HepG2 (cell line): ENCODE data around the gene ANKRD34C. TPM values are rescaled to one million over a fixed set of nuclear protein-coding genes. Genes with fewer than 3 reads are reported as not detected.

Source experiments
- ATAC-seq: fragments of 200-7000 bp; cut with Tn5 transposase; 3 replicates; pipeline ENCODE4 v1.9.1; 2020; ENCODE audit warnings: mild to moderate bottlenecking, moderate library complexity
- BruUV-seq: library from RNA; stranded (reverse); fragments of 400-500 nt; replicated peaks from 2 replicates; lab custom pipeline; 2021; lab: Mats Ljungman, UMichigan
- CTCF ChIA-PET: fragments of 300-600 bp; formaldehyde crosslinking; extraction: SDS; loops from one replicate; lab custom pipeline; 2021; ENCODE audit warnings: low total read pairs, inconsistent platforms, low intra/inter-chr PET ratio; lab: Yijun Ruan, JAX
- POLR2A ChIA-PET: fragments of 350-600 bp; sonication (Branson Sonifier 250); formaldehyde crosslinking; loops from one replicate; lab custom pipeline; 2020; ENCODE audit warnings: antibody characterized with exemption, inconsistent platforms; lab: Yijun Ruan, JAX
- DNase-seq: peaks from one replicate; pipeline ENCODE4 v3.0.0-alpha.2; 2015; ENCODE audit warnings: low spot score
- FAIRE-seq: peaks from 3 replicates; lab custom pipeline; 2011; peaks lifted over from hg19 to GRCh38; lab: Jason Lieb, UNC
- H2AFZ ChIP-seq: one replicate; pipeline ENCODE4 v1.6.1; 2011; ENCODE audit warnings: low read length, inconsistent platforms
- H3K27ac ChIP-seq: fragments of 300-600 bp; 3 replicates; pipeline ENCODE4 v1.8.0; 2011; ENCODE audit warnings: mixed run types, mild to moderate bottlenecking, mixed read lengths, low read length, inconsistent platforms; ENCODE audit not compliant: insufficient read depth; ENCODE audit errors: extremely low read length
- H3K27me3 ChIP-seq, 2 experiments: fragments of 200-600 bp in 1 of 2; 2 replicates in 1 of 2; 3 replicates in 1 of 2; pipeline versions ENCODE4 v1.6.0 to v1.8.0; 2011; ENCODE audit warnings: low read length in 2 of 2, mild to moderate bottlenecking in 2 of 2, moderate library complexity in 2 of 2, inconsistent platforms in 1 of 2; ENCODE audit not compliant: insufficient read depth in 2 of 2, control insufficient read depth in 1 of 2
- H3K36me3 ChIP-seq, 2 experiments: fragments of 200-600 bp in 1 of 2; replicated peaks in 1 of 2; 2 replicates in 1 of 2; 3 replicates in 1 of 2; pipeline versions ENCODE4 v1.5.1 to v1.8.0; 2011; ENCODE audit warnings: low read length in 2 of 2, inconsistent platforms in 1 of 2; ENCODE audit not compliant: insufficient read depth in 2 of 2, control insufficient read depth in 1 of 2
- H3K4me1 ChIP-seq: 2 replicates; pipeline ENCODE4 v1.5.1; 2012; ENCODE audit warnings: low read length, inconsistent platforms; ENCODE audit not compliant: insufficient read depth
- H3K4me2 ChIP-seq: 2 replicates; pipeline ENCODE4 v1.6.0; 2011; ENCODE audit warnings: low read depth, low read length, inconsistent platforms
- H3K4me3 ChIP-seq, 3 experiments: fragments of 200-600 bp in 1 of 3; sonication (generic), shearing (Covaris generic) in 1 of 3; replicated peaks in 1 of 3; 2 replicates each; pipeline ENCODE4 v1.5.1; 2011 to 2016; ENCODE audit warnings: low read length in 3 of 3, inconsistent platforms in 2 of 3, low read depth in 2 of 3, mild to moderate bottlenecking in 2 of 3, control low read depth in 1 of 3, mixed read lengths in 1 of 3; ENCODE audit not compliant: insufficient read depth in 1 of 3
- H3K79me2 ChIP-seq: one replicate; pipeline ENCODE4 v1.6.1; 2011; ENCODE audit warnings: low read length, inconsistent platforms; ENCODE audit not compliant: insufficient read depth
- H3K9ac ChIP-seq: 2 replicates; pipeline ENCODE4 v1.6.0; 2011; ENCODE audit warnings: mild to moderate bottlenecking, low read depth, low read length, inconsistent platforms; ENCODE audit not compliant: insufficient read depth
- H3K9me3 ChIP-seq: 2 replicates; pipeline ENCODE4 v1.5.1; 2012; ENCODE audit warnings: mild to moderate bottlenecking, low read length
- H4K20me1 ChIP-seq: 2 replicates; pipeline ENCODE4 v1.6.0; 2011; ENCODE audit warnings: inconsistent platforms, mild to moderate bottlenecking, low read length, moderate library complexity; ENCODE audit not compliant: insufficient read depth
- ARNT2 ChIP-seq: sonication (generic); formaldehyde crosslinking; IDR thresholded peaks from 2 replicates; pipeline ENCODE4 v1.8.0; 2022; ENCODE audit warnings: mild to moderate bottlenecking, low read depth, missing genetic modification reagents, moderate library complexity
- CTCF ChIP-seq: sonication (generic); formaldehyde crosslinking; IDR thresholded peaks from 2 replicates; pipeline ENCODE4 v1.5.0; 2020; ENCODE audit warnings: mild to moderate bottlenecking, missing genetic modification reagents, moderate library complexity
- KLF11 ChIP-seq: IDR thresholded peaks from 2 replicates; pipeline ENCODE4 v1.6.1; 2016; ENCODE audit warnings: missing compliant biosample characterization
- PREB ChIP-seq: sonication (generic); formaldehyde crosslinking; IDR thresholded peaks from 2 replicates; pipeline ENCODE4 v1.4.0; 2020; ENCODE audit warnings: missing genetic modification reagents
- SATB2 ChIP-seq: sonication (generic); formaldehyde crosslinking; IDR thresholded peaks from 2 replicates; pipeline ENCODE4 v1.5.0; 2020; ENCODE audit warnings: missing genetic modification reagents
- ZBTB10 ChIP-seq: sonication (generic); formaldehyde crosslinking; IDR thresholded peaks from 2 replicates; pipeline ENCODE4 v1.4.0; 2020; ENCODE audit warnings: missing genetic modification reagents, borderline replicate concordance
- ZNF10 ChIP-seq: sonication (generic); formaldehyde crosslinking; IDR thresholded peaks from 2 replicates; pipeline ENCODE4 v1.4.0; 2020; ENCODE audit warnings: mild to moderate bottlenecking, low read depth, missing genetic modification reagents, borderline replicate concordance
- ZNF546 ChIP-seq: sonication (generic); formaldehyde crosslinking; conservative IDR thresholded peaks from 2 replicates; pipeline ENCODE4 v1.8.1; 2023; ENCODE audit warnings: mild to moderate bottlenecking, missing genetic modification reagents
- ZNF574 ChIP-seq: sonication (generic); formaldehyde crosslinking; IDR thresholded peaks from 2 replicates; pipeline ENCODE4 v1.4.0; 2020; ENCODE audit warnings: missing genetic modification reagents
- ZNF576 ChIP-seq: sonication (generic); formaldehyde crosslinking; IDR thresholded peaks from 2 replicates; pipeline ENCODE4 v1.4.0; 2020; ENCODE audit warnings: mild to moderate bottlenecking, missing genetic modification reagents
- WGBS: methylation state at CpG from one replicate; pipeline ENCODE4 v1.1.6; 2017; ENCODE audit warnings: low lambda C conversion rate; 5-methylcytosine and 5-hydroxymethylcytosine counted together
- in situ Hi-C: cut with HindIII; loops from 2 replicates; pipeline ENCODE4 v1.10.0; 2017; ENCODE audit warnings: low pct_unique_long_range_greater_than_20kb; ENCODE audit not compliant: extremely low pct_ligation_motif_present
- intact Hi-C: fragments of 100-400 bp; cut with micrococcal nuclease; formaldehyde crosslinking; loops from one replicate; pipeline ENCODE4 v1.10.0; 2022; ENCODE audit not compliant: unreplicated experiment
- polyA plus RNA-seq, 8 experiments: library from polyadenylated mRNA; depleted of rRNA in 3 of 8; stranded (reverse) in 7 of 8; unstranded in 1 of 8; fragments of >200 nt; fragmentation: Illumina TruSeq in 4 of 8; extraction: Trizol in 4 of 8; gene quantifications; 2 replicates each; pipeline versions ENCODE4 v1.2.1 to v1.2.3, GENCODE V29; 2011 to 2016; ENCODE audit warnings: low read depth in 4 of 8, missing spikeins in 1 of 8, mixed read lengths in 1 of 8; ENCODE audit not compliant: insufficient read depth in 1 of 8
- total RNA-seq, 5 experiments: library from RNA; depleted of rRNA; stranded (reverse); fragments of >200 nt; fragmentation: Illumina TruSeq; extraction: Trizol; gene quantifications; 2 replicates each; pipeline ENCODE4 v1.2.3, GENCODE V29; 2016; ENCODE audit warnings: low read depth in 1 of 5

Gene ANKRD34C
- total and polyA plus RNA-seq, 2 of the 13 experiments (the other 11 are each of a cell fraction or from before 2014, with no cell fraction given), result not detected

- WGBS, result 2% methylated on average over 3 of the region's 4 CpGs
- Histone ChIP-seq H3K4me3 (no peak overlapping the region), H2AFZ (no peak overlapping the region), H3K9ac (no peak overlapping the region), H4K20me1 (no peaks in the 10 kb centered on the region), H3K27me3 (peaks cover 0 to 19% of the 10 kb centered on the region in 2 experiments; a peak in 2 of 5 replicates), H3K4me2 (no peak overlapping the region), H3K79me2 (no peaks in the 10 kb centered on the region), H3K9me3 (no peaks in the 10 kb centered on the region), H3K36me3 (no peaks in the 10 kb centered on the region), H3K27ac (no peak overlapping the region), H3K4me1 (no peaks in the 10 kb centered on the region)
- TF ChIP-seq CTCF, result peak; percentile 18; the same call in 1 of the 2 replicates
- TF ChIP-seq ZNF10 (CRISPR knock-in tag), result no peak
- no peak for TF ChIP-seq PREB (CRISPR knock-in tag)
- no peak for TF ChIP-seq ZNF546 (CRISPR knock-in tag)
- TF ChIP-seq ARNT2 (CRISPR knock-in tag), result no peak
- no peak for TF ChIP-seq ZBTB10
- TF ChIP-seq ZNF576, result no peak
- no peak for TF ChIP-seq KLF11 (CRISPR knock-in tag)
- no peak for TF ChIP-seq SATB2 (CRISPR knock-in tag)
- TF ChIP-seq ZNF574 (CRISPR knock-in tag), result peak; percentile 89
- no peak for ATAC-seq
- no TSS peak for BruUV-seq
- CTCF ChIA-PET, result no interaction called here
- no peak for FAIRE-seq
- no peak for DNase-seq
- intact Hi-C loops, result no loop called here
- POLR2A ChIA-PET, result no interaction called here
- in situ Hi-C loops, result no loop called here
Measured at GRCh38 chr15:79296583-79296982, 14.1 kb downstream of the ANKRD34C start.
